GM20431 (cell line): ENCODE results near the gene RPL23.

Source experiments
- in situ Hi-C: fragments of 300-500 bp; cut with MseI, MboI; formaldehyde crosslinking; loops from one replicate; pipeline ENCODE4 v1.15.0; 2020; ENCODE audit warnings: low sequenced_read_pairs; ENCODE audit not compliant: unreplicated experiment

Gene RPL23

GRCh38 chr17:38800237-38800760, 53.2 kb downstream of the RPL23 start:
- in situ Hi-C loops, result no loop called here

GRCh38 chr17:38799501-38800236, 53.9 kb downstream of the RPL23 start, which contains the start of gene PIP4K2B:
Gene PIP4K2B (minus strand): TSS chr17:38799556. CDS start chr17:38799424, 132 bp downstream.
- in situ Hi-C loops, result no loop called here

GRCh38 chr17:38798614-38799500, 54.7 kb downstream of the RPL23 start:
- in situ Hi-C loops, result no loop called here
